ENCODE results near the gene E2F3.
A peak's percentile ranks its signal among the peaks of the same experiment; 100 is the strongest.
"Not testable (repeated sequence)": the region's sequence is repeated elsewhere in the genome, so short reads cannot be mapped to it uniquely, and the experiment has no call there.

- peak; percentile 38 to 51 for TF ChIP-seq CTCF (conservative IDR thresholded peaks at IDR 0.05 in 1 of 2, IDR thresholded peaks at IDR 0.05 in 1 of 2; ENCODE audit: extremely low read depth in 1 of 2, insufficient read depth in 1 of 2, low read depth in 1 of 2, low read length in 2 of 2)
- not testable (repeated sequence) for TF ChIP-seq EZH2 (IDR thresholded peaks at IDR 0.05; ENCODE audit: borderline replicate concordance, low read length)
Measured at GRCh38 chr6:20529086-20529448, 127.4 kb downstream of the E2F3 start.
